SU-DHL-6 (cell line): ENCODE data around the gene GALNT17.

Source experiments
- EZH2phosphoT487 ChIP-seq: fragments of 200-600 bp; sonication (generic), shearing (Covaris generic); conservative IDR thresholded peaks from 2 replicates; pipeline ENCODE4 v1.6.1; 2018; ENCODE audit warnings: mild to moderate bottlenecking, antibody characterized with exemption, low read length, moderate library complexity, mixed read lengths
- TF ChIP-seq, protein P1 (sequence below): fragments of 200-600 bp; sonication (generic); IDR thresholded peaks from one replicate; pipeline ENCODE4 v1.5.1; 2017; ENCODE audit warnings: antibody characterized with exemption, mild to moderate bottlenecking, low read length, moderate library complexity; ENCODE audit not compliant: insufficient read depth, poor library complexity, severe bottlenecking

GRCh38 chr7:71135663-71136062, 3.7 kb downstream of the GALNT17 start:
- TF ChIP-seq, protein P1, sequence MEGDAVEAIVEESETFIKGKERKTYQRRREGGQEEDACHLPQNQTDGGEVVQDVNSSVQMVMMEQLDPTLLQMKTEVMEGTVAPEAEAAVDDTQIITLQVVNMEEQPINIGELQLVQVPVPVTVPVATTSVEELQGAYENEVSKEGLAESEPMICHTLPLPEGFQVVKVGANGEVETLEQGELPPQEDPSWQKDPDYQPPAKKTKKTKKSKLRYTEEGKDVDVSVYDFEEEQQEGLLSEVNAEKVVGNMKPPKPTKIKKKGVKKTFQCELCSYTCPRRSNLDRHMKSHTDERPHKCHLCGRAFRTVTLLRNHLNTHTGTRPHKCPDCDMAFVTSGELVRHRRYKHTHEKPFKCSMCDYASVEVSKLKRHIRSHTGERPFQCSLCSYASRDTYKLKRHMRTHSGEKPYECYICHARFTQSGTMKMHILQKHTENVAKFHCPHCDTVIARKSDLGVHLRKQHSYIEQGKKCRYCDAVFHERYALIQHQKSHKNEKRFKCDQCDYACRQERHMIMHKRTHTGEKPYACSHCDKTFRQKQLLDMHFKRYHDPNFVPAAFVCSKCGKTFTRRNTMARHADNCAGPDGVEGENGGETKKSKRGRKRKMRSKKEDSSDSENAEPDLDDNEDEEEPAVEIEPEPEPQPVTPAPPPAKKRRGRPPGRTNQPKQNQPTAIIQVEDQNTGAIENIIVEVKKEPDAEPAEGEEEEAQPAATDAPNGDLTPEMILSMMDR = no peak
- no peak for TF ChIP-seq EZH2phosphoT487
